Measurements from ENCODE around the gene PTOV1. TPM values are rescaled to one million over a fixed set of nuclear protein-coding genes. Genes with fewer than 3 reads are reported as not detected.

PTOV1 gene
- total RNA-seq, 2 experiments from 2014 or later = 90.2 to 90.9 TPM

GRCh38 chr19:49854378-49855263 is 3.7 kb downstream of the PTOV1 start:
- ChIA-PET CTCF (no interaction called here), POLR2A (interaction anchor here (0.7 to 2.4 kb wide), 3 partner anchors 9 to 15 kb away, joined by 3 to 10 read pairs (median 3); no protein-coding TSS in a partner anchor)

- CTCF ChIA-PET = no interaction called here
Measured at GRCh38 chr19:49855277-49855675, 4.3 kb downstream of the PTOV1 start.

GRCh38 chr19:49855676-49856573 is 5.0 kb downstream of the PTOV1 start:
- POLR2A ChIA-PET = no interaction called here
- CTCF ChIA-PET = no interaction called here

More at GRCh38 chr19:49855277-49855675, 4.3 kb downstream of the PTOV1 start:
- POLR2A ChIA-PET = no interaction called here

GRCh38 chr19:49856574-49857021 is 5.6 kb downstream of the PTOV1 start:
- CTCF ChIA-PET = no interaction called here
- POLR2A ChIA-PET = no interaction called here

GRCh38 chr19:49857061-49857837 is 6.3 kb downstream of the PTOV1 start:
- CTCF ChIA-PET = no interaction called here

GRCh38 chr19:49857838-49858087 is 6.8 kb downstream of the PTOV1 start:
- CTCF ChIA-PET = no interaction called here
- POLR2A ChIA-PET = no interaction called here

More at GRCh38 chr19:49857061-49857837, 6.3 kb downstream of the PTOV1 start:
- POLR2A ChIA-PET = no interaction called here

- ChIA-PET CTCF (no interaction called here), POLR2A (interaction anchor here (0.6 kb wide), 2 partner anchors 136 to 489 kb away, joined by 3 to 10 read pairs; no protein-coding TSS in a partner anchor)
Measured at GRCh38 chr19:49858088-49858985, 7.4 kb downstream of the PTOV1 start.

- POLR2A ChIA-PET = no interaction called here
Measured at GRCh38 chr19:49859682-49860335, 8.8 kb downstream of the PTOV1 start.

GRCh38 chr19:49860336-49861102 is 9.6 kb downstream of the PTOV1 start:
- ChIA-PET CTCF (no interaction called here), POLR2A (no interaction called here)

More at GRCh38 chr19:49859682-49860335, 8.8 kb downstream of the PTOV1 start:
- CTCF ChIA-PET = no interaction called here

- ChIA-PET CTCF (no interaction called here), POLR2A (no interaction called here)
Measured at GRCh38 chr19:49861107-49861506, 10.1 kb downstream of the PTOV1 start.

- CTCF ChIA-PET = interaction anchor here (1.6 kb wide), 1 partner anchor 13 kb away, joined by 3 read pairs; no protein-coding TSS in a partner anchor
- POLR2A ChIA-PET = no interaction called here
Measured at GRCh38 chr19:49861541-49862378, 10.8 kb downstream of the PTOV1 start.

GRCh38 chr19:49862391-49863253 is 11.7 kb downstream of the PTOV1 start:
- ChIA-PET CTCF (interaction anchor here (1.3 to 1.6 kb wide), 2 partner anchors 12 kb away, joined by 3 to 4 read pairs; partner anchors contain the start of gene PTOV1), POLR2A (interaction anchor here (1.4 kb wide), 1 partner anchor 10 kb away, joined by 10 read pairs; no protein-coding TSS in a partner anchor)

GRCh38 chr19:49863254-49863934 is 12.4 kb downstream of the PTOV1 start:
- CTCF ChIA-PET = interaction anchor here (1.3 to 1.6 kb wide), 2 partner anchors 11 to 13 kb away, joined by 3 to 4 read pairs; partner anchors contain the start of gene PTOV1

GRCh38 chr19:49863935-49864320 is 13.0 kb downstream of the PTOV1 start:
- ChIA-PET CTCF (interaction anchor here (1.3 kb wide), 1 partner anchor 13 kb away, joined by 4 read pairs; the partner anchor contains the start of gene PTOV1), POLR2A (interaction anchor here (1.4 to 1.7 kb wide), 2 partner anchors 11 to 14 kb away, joined by 5 to 10 read pairs; partner anchors contain the start of gene PTOV1)

More at GRCh38 chr19:49863254-49863934, 12.4 kb downstream of the PTOV1 start:
- POLR2A ChIA-PET = interaction anchor here (1.4 to 1.7 kb wide), 2 partner anchors 10 to 13 kb away, joined by 5 to 10 read pairs; partner anchors contain the start of gene PTOV1
